Fibroblast of gingiva (primary cell): ENCODE results near the gene KLF7.
A peak's percentile ranks its signal among the peaks of the same experiment; 100 is the strongest.

Experiments used
- DNase-seq: peaks from one replicate; pipeline ENCODE4 v3.0.0-alpha.2; 2011; ENCODE audit warnings: low read depth

Gene KLF7

GRCh38 chr2:207166349-207167098 lies 776 bp upstream of the KLF7 start:
- DNase-seq: peak; percentile 83

GRCh38 chr2:207166039-207166348 lies 246 bp upstream of the KLF7 start:
- DNase-seq: peak; percentile 100

DNA sequence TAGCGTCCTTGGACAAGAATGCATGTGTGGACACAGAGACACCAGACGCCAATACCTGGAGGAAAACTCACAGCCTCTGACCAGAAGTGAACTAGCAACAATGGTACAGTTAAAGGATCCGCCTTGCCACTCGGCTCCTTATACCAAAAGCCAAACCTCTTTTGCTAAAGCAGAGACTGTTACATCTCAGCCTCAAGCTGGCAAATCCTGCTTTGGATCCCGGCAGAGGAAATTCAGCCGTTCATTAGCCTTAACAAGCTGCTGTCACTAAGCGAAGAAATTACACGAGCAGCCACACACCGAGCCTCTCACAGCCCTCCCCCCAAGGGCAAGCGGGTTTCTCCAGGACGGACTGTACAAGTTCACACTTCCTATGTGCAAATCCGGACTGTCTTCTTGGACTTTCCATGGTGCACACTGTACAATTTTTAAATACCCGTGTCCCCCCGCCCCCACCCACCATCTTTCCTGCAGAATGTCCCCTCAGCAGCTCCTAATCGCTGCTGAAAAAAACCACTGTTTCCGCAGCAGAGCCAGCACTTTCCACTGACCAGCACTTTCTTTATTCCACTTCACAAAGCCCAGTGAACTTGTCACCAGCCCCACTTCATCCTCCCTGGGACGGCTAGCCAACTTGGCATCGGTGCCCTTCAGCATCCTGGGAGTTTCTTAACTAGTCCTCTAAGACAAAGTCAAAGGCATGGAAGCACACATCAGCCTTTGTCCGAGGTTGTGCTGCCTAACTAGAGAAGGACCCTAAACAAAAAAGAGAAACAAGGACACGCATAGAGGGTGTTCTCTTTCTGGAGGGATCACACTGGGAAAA lies 1.5 kb downstream of the KLF7 start:
- DNase-seq: peak; percentile 34

GRCh38 chr2:207163756-207164005 lies 2.1 kb downstream of the KLF7 start:
- no peak for DNase-seq

DNA sequence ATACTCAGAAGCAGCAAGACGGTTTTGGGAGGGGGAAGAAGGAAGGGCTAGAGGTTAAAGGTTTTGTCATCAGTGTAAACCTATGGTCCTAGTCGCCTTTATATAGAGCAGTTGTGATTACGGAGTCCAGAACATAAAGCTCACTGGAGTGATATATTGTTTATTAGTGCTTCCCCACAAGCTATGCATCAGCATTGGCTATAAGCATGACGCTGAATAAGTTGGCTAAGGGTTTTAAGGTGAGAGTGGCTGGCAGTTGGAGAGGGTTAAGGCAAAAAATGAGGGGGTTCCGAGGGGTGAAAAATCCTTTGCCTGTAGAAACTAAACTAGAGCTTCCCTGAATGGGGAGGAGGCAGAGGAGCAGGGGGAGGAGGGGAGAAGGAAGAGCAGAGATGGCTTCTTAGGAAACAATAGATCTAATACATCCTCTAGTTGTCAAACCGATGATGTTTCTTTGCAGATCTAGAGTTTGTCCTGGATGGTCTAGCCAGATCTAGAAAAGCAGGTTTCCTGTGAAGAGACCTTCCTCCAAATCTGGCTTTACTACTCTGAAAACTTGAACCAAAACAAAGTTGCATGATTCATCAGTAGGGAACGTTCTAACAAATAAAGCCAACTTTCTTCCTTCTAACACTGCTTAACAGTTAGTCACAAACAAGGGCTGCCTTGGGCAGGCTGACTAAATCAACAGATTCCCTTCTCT lies 2.5 kb downstream of the KLF7 start:
- DNase-seq: peak; percentile 72

GRCh38 chr2:207162316-207162715 lies 3.4 kb downstream of the KLF7 start:
- DNase-seq: peak; percentile 13

DNA sequence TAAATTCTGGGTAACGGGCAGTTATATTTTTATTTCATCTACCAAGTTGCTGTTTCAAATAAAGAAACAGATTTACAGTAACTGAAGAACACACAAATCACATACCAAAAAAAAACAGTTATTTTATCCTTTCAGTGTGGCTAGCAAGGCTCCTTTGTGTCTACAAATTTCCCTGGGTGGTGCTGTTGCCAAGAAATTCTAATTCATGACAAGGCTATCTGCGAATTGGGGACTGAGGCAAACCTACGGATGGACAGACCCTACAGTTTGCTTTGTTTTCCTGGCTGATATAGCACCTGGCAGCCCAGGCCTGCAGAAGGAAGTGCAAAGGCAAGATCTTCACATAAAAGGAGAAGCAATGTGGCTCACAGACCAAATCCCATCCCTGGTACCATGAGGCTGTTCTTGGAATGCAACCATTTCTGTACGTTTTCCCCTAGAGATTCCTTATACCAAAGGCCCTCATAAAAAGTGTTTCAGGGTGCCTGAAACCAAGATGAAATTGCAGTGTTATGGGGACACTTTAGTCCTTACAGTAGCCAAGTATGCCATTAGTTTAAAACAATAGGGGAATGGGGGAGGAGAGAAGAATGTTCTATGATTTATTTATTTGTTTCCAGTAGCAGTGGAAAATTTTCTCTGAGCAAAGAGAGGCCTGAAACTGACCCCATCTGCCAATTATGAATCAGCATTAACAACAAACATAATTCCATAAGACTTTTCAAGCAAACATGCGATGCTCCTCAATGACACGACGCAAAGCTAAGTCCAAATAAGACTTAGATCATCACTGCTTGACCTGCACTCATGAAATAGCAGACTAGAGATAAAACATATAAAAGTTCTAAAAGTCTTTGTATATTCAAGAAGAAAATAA lies 4.3 kb downstream of the KLF7 start:
- peak; percentile 75 for DNase-seq

- no peak for DNase-seq
These were observed 5.6 kb downstream of the KLF7 start for GRCh38 chr2:207160115-207160514.

DNA sequence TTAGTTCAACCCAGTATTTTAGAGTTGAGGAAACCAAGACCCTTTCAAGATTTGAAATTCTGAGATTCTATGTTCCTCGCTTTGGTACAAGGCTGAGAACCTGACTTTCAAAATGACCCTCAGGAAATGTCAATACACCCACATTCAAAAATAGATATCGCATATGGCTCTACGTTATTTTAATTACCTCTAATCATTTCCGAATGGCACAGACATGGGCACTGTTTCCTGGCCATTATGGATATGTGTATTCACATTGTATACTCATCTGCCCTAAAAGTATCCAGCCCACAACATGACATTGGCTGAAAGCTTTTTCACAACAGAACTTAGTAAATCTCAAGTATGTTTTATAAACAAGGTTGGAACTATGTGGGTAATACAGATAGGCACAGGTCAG lies 6.7 kb downstream of the KLF7 start:
- DNase-seq: no peak

DNA sequence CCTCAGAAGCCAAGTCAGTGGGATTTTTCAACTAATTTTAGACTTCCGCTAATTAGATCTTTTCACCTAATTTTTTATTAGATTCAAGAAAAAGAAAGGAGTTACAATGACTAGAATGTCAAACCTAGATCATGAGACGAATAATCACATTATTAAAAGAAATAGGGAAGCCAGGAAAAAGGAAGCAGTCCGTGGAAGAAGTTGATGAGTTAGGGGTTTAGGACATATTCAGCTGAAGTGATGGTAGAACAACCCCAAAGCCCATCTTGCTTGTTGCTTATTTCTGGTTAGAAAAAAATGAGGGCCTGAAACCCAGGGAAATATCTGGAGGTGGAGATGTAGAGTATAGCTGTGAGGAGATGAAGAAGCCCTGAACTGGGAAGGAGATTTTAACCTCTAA lies 8.0 kb downstream of the KLF7 start:
- no peak for DNase-seq

DNA sequence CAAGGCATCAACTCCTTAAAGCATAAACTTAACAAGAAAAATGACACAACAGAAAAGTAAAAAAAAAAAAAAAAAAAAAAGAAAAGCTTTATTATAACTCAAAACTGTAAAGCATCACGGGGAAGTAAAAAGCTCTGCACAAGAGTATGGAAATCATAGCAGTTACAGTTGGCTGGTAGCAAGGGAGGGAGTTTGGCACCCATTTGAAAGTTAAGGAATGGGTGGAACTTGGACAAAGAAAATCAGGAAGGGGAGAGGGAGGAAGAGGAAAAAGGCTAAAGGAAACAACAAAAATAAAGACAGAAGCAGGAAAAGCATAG lies 8.6 kb downstream of the KLF7 start:
- no peak for DNase-seq

GRCh38 chr2:207156451-207157161 lies 9.1 kb downstream of the KLF7 start:
- DNase-seq: no peak

DNA sequence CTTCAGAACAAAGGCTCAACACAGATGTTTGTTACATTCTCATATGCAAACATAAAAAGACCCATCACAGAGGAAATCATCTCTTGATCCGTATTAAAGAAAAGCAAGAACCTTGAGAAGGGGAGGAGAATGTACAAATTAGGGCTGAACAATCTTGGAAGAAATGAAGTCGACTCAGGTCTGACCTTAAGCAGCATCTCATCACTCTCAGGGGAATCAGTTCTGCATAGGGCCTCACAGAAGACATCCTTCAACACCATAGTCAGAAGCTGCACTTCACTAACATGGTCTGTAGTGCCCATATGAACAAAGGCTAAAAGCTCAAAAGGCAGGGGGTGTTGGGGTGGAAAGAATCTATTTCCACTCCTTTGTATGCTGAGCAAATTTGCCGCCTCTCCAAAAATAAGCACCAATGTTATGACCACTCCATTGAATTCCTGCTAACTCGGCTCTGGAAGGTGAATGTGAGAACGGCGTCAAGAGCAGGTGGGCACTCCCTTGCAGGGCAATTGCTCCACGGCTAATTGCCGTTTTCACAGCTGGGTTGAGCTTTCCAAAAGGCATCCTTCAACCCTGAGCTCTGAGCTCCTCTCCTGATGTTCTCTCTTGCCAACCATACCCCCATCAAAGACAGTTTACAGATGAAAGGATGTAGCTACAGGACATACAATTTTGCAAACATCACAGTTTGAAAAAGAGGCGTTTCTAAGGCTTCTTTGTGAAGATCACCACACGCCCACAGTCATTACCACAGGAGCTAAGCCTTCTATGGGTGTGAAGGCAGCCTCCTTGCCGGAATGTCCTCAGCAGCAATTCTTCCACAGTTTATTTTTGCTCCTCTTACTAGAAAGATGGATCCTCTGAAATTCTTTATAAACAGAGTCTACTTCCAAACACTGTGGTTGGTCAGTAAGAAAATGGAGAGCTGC lies 10.0 kb downstream of the KLF7 start:
- DNase-seq: no peak

GRCh38 chr2:207154556-207155510 lies 10.9 kb downstream of the KLF7 start:
- DNase-seq: no peak

GRCh38 chr2:207153266-207153975 lies 12.3 kb downstream of the KLF7 start:
- no peak for DNase-seq

- no peak for DNase-seq
These were observed 14.7 kb downstream of the KLF7 start for GRCh38 chr2:207151048-207151447.

- DNase-seq: no peak
These were observed 15.5 kb downstream of the KLF7 start for GRCh38 chr2:207150284-207150683.

DNA sequence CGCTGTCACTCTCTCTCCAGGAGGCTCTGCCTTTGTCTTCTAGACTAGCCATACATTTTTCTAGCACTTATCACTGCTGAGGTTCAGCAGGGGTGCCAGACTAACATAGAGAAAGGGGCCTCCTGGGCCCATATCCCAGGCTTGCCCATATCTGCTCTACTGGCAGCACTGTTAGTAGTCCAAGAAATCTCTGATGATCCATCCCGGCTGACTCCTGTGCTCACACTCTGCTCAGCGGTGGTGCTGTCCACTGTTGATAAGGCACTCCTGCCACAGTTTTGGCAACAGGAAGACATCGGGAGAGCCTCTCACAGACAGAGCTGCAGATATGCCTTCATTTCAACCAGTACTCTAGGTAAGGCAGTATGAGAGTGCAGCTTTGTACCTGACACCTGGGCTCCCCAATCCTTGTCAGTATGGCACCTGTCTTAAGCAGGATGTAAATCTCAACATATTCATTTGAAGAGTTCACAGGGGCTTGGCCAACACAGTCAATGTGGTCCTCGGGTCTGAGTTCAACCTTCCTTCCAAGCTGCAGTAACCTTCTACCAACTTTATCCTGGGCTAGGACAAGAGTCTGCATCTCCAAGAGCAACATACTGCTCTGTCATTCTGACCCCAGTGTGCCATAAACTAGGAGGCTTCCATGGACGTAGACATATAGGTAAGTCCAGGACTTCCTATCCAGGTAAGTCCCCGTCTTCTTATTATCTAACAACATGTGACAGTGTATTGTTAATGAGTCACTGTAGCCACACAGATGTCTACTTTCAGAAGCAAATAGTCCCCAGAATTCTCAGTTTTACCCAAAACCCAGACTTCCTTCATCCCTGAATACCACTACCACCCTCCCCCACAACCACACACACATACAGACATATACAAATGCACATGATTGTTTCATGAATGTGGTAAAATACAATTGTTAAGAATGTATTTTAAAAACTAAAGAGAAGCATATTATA lies 16.2 kb downstream of the KLF7 start:
- DNase-seq: no peak
